ENCODE data around the gene CARS2.

The CARS2 gene

GRCh38 chr13:110641055-110642015, 64.6 kb downstream of the CARS2 start:
- Histone ChIP-seq H4K8ac (ENCODE audit: low read depth, low read length) (no peak overlapping the region), H2BK12ac (ENCODE audit: low read length) (no peak overlapping the region), H2BK120ac (ENCODE audit: insufficient read depth, low read length, poor library complexity) (no peak overlapping the region), H3K27ac (ENCODE audit: low read depth, low read length) (no peak overlapping the region), H3K4me1 (ENCODE audit: control insufficient read depth in 1 of 2, insufficient read depth in 2 of 2, low read length in 2 of 2) (peaks cover 0 to 5% of the 10 kb centered on the region in 2 experiments), H3K9ac (ENCODE audit: low read length) (no peak overlapping the region), H2BK5ac (ENCODE audit: low read depth, low read length, poor library complexity) (no peak overlapping the region), H3K4ac (ENCODE audit: low read depth, low read length) (no peak overlapping the region), H2AK5ac (ENCODE audit: low read length) (no peak overlapping the region), H3K27me3 (ENCODE audit: insufficient read depth, low read length) (no peaks in the 10 kb centered on the region), H3K4me2 (ENCODE audit: low read length) (no peak overlapping the region), H3K18ac (ENCODE audit: low read length) (no peak overlapping the region), H2AFZ (ENCODE audit: insufficient read depth, low read length, poor library complexity) (no peak overlapping the region), H3K36me3 (ENCODE audit: control insufficient read depth in 1 of 2, insufficient read depth in 2 of 2, low read length in 2 of 2) (peaks cover 75% of the 10 kb centered on the region in 2 experiments), H4K12ac (ENCODE audit: low read depth, low read length) (no peak overlapping the region), H3K79me1 (ENCODE audit: low read length) (no peaks in the 10 kb centered on the region), H3K4me3 (ENCODE audit: low read depth, low read length) (peak overlapping the region; percentile 18), H4K91ac (ENCODE audit: low read depth, low read length) (no peak overlapping the region), H3K9me3 (ENCODE audit: insufficient read depth, low read depth, low read length) (no peaks in the 10 kb centered on the region), H3K14ac (ENCODE audit: low read length) (no peak overlapping the region), H3K23ac (ENCODE audit: low read length) (no peak overlapping the region), H3K79me2 (ENCODE audit: control insufficient read depth, insufficient read depth, low read length, poor library complexity) (no peaks in the 10 kb centered on the region)
- DNase-seq: no peak
- WGBS (ENCODE audit: extremely low coverage, insufficient coverage, insufficient read length): no CpG with 5 or more reads among the region's 29 CpGs

GRCh38 chr13:110640591-110641029, 65.3 kb downstream of the CARS2 start:
- peak overlapping the region; percentile 38 for H3K18ac ChIP-seq (ENCODE audit: low read length)
- H4K91ac ChIP-seq (ENCODE audit: low read depth, low read length): no peak overlapping the region
- H3K79me1 ChIP-seq (ENCODE audit: low read length): no peaks in the 10 kb centered on the region
- no peak overlapping the region for H2BK120ac ChIP-seq (ENCODE audit: insufficient read depth, low read length, poor library complexity)
- DNase-seq: no peak
- no peak overlapping the region for H3K27ac ChIP-seq (ENCODE audit: low read depth, low read length)
- no peaks in the 10 kb centered on the region for H3K27me3 ChIP-seq (ENCODE audit: insufficient read depth, low read length)
- H3K36me3 ChIP-seq (ENCODE audit: control insufficient read depth in 1 of 2, insufficient read depth in 2 of 2, low read length in 2 of 2): peaks cover 79% of the 10 kb centered on the region in 2 experiments
- H2BK12ac ChIP-seq (ENCODE audit: low read length): no peak overlapping the region
- no peak overlapping the region for H2AK5ac ChIP-seq (ENCODE audit: low read length)
- no peak overlapping the region for H3K4me3 ChIP-seq (ENCODE audit: low read depth, low read length)
- no peak overlapping the region for H4K12ac ChIP-seq (ENCODE audit: low read depth, low read length)
- no peak overlapping the region for H3K14ac ChIP-seq (ENCODE audit: low read length)
- H3K9ac ChIP-seq (ENCODE audit: low read length): no peak overlapping the region
- no peak overlapping the region for H4K8ac ChIP-seq (ENCODE audit: low read depth, low read length)
- H3K4ac ChIP-seq (ENCODE audit: low read depth, low read length): no peak overlapping the region
- H2AFZ ChIP-seq (ENCODE audit: insufficient read depth, low read length, poor library complexity): no peak overlapping the region
- H3K79me2 ChIP-seq (ENCODE audit: control insufficient read depth, insufficient read depth, low read length, poor library complexity): no peaks in the 10 kb centered on the region
- no peak overlapping the region for H3K4me2 ChIP-seq (ENCODE audit: low read length)
- WGBS (ENCODE audit: extremely low coverage, insufficient coverage, insufficient read length): no CpG with 5 or more reads among the region's 13 CpGs
- peaks cover 0 to 5% of the 10 kb centered on the region in 2 experiments for H3K4me1 ChIP-seq (ENCODE audit: control insufficient read depth in 1 of 2, insufficient read depth in 2 of 2, low read length in 2 of 2)
- no peak overlapping the region for H3K23ac ChIP-seq (ENCODE audit: low read length)
- no peaks in the 10 kb centered on the region for H3K9me3 ChIP-seq (ENCODE audit: insufficient read depth, low read depth, low read length)
- no peak overlapping the region for H2BK5ac ChIP-seq (ENCODE audit: low read depth, low read length, poor library complexity)

GRCh38 chr13:110639935-110640334, 66.0 kb downstream of the CARS2 start:
- H2AK5ac ChIP-seq (ENCODE audit: low read length): no peak overlapping the region
- H2BK120ac ChIP-seq (ENCODE audit: insufficient read depth, low read length, poor library complexity): no peak overlapping the region
- no peak overlapping the region for H4K12ac ChIP-seq (ENCODE audit: low read depth, low read length)
- no peaks in the 10 kb centered on the region for H3K9me3 ChIP-seq (ENCODE audit: insufficient read depth, low read depth, low read length)
- no peak overlapping the region for H3K4ac ChIP-seq (ENCODE audit: low read depth, low read length)
- H3K14ac ChIP-seq (ENCODE audit: low read length): no peak overlapping the region
- H3K27ac ChIP-seq (ENCODE audit: low read depth, low read length): no peak overlapping the region
- H3K36me3 ChIP-seq (ENCODE audit: control insufficient read depth in 1 of 2, insufficient read depth in 2 of 2, low read length in 2 of 2): peaks cover 82% of the 10 kb centered on the region in 2 experiments
- DNase-seq: no peak
- no CpG with 5 or more reads among the region's 5 CpGs for WGBS (ENCODE audit: extremely low coverage, insufficient coverage, insufficient read length)
- H3K4me1 ChIP-seq (ENCODE audit: control insufficient read depth in 1 of 2, insufficient read depth in 2 of 2, low read length in 2 of 2): peaks cover 0 to 3% of the 10 kb centered on the region in 2 experiments
- no peak overlapping the region for H4K91ac ChIP-seq (ENCODE audit: low read depth, low read length)
- no peak overlapping the region for H2BK12ac ChIP-seq (ENCODE audit: low read length)
- no peak overlapping the region for H3K9ac ChIP-seq (ENCODE audit: low read length)
- H3K23ac ChIP-seq (ENCODE audit: low read length): no peak overlapping the region
- no peak overlapping the region for H3K18ac ChIP-seq (ENCODE audit: low read length)
- no peak overlapping the region for H2AFZ ChIP-seq (ENCODE audit: insufficient read depth, low read length, poor library complexity)
- H4K8ac ChIP-seq (ENCODE audit: low read depth, low read length): no peak overlapping the region
- H2BK5ac ChIP-seq (ENCODE audit: low read depth, low read length, poor library complexity): no peak overlapping the region
- H3K4me3 ChIP-seq (ENCODE audit: low read depth, low read length): no peak overlapping the region
- H3K4me2 ChIP-seq (ENCODE audit: low read length): no peak overlapping the region
- H3K79me2 ChIP-seq (ENCODE audit: control insufficient read depth, insufficient read depth, low read length, poor library complexity): no peaks in the 10 kb centered on the region
- no peaks in the 10 kb centered on the region for H3K27me3 ChIP-seq (ENCODE audit: insufficient read depth, low read length)
- no peaks in the 10 kb centered on the region for H3K79me1 ChIP-seq (ENCODE audit: low read length)

DNA sequence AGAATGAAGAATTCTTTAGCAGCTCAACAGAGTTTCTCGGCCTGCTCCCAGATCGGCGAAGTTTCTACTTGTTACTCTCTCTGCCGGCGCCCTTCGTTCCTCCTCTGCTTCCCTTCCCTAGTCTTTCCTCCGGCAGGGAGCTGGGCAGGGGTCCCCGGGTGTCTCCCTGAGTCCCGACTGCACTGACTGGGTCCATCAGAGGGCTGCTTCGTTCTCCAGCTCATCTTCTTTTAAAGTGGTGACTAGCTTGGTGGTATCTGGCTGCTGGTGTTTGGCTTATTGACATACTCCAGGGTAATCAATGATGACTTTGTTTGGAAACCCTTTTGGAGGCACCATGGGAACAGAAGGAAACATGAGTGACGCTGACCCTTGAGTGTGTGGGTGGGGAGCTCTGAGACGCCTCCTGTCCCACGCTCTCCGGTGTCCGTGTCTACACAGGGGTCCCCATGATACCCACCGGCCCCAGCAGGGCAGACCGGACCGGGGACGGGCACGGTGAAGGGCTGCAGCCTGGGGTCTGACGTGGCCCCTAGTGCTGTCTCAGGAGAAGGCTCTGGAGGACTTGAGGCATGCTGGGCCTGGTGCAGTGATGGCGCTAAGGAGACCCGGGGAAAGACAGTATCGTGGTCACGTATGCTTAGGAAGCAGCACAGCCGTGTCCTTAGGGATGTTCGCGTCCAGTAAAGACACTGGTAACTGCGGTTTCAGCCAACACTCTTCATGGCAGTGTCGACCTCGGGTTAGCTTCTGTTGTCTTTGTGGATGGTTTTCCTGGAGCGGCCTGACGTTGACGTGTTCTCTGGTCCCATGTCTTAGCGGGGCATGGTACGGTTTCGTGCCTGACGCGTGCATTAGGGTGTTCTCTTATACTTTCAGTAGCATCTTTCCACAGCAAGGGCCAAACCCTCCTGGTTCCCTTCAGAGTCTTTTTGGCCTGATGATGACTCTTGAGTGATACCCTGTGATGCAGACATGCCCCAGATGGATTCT, 66.8 kb downstream of the CARS2 start:
- Histone ChIP-seq H4K8ac (ENCODE audit: low read depth, low read length) (no peak overlapping the region), H3K4me1 (ENCODE audit: control insufficient read depth in 1 of 2, insufficient read depth in 2 of 2, low read length in 2 of 2) (peaks cover 0 to 3% of the 10 kb centered on the region in 2 experiments), H3K18ac (ENCODE audit: low read length) (no peak overlapping the region), H3K27me3 (ENCODE audit: insufficient read depth, low read length) (no peaks in the 10 kb centered on the region), H3K9ac (ENCODE audit: low read length) (no peak overlapping the region), H3K79me1 (ENCODE audit: low read length) (no peaks in the 10 kb centered on the region), H3K79me2 (ENCODE audit: control insufficient read depth, insufficient read depth, low read length, poor library complexity) (no peaks in the 10 kb centered on the region), H3K4ac (ENCODE audit: low read depth, low read length) (no peak overlapping the region), H3K14ac (ENCODE audit: low read length) (no peak overlapping the region), H2BK5ac (ENCODE audit: low read depth, low read length, poor library complexity) (no peak overlapping the region), H2BK12ac (ENCODE audit: low read length) (no peak overlapping the region), H2AFZ (ENCODE audit: insufficient read depth, low read length, poor library complexity) (no peak overlapping the region), H3K9me3 (ENCODE audit: insufficient read depth, low read depth, low read length) (peaks cover 3% of the 10 kb centered on the region), H2BK120ac (ENCODE audit: insufficient read depth, low read length, poor library complexity) (no peak overlapping the region), H3K36me3 (ENCODE audit: control insufficient read depth in 1 of 2, insufficient read depth in 2 of 2, low read length in 2 of 2) (peaks cover 86 to 88% of the 10 kb centered on the region in 2 experiments), H3K4me2 (ENCODE audit: low read length) (no peak overlapping the region), H3K4me3 (ENCODE audit: low read depth, low read length) (no peak overlapping the region), H2AK5ac (ENCODE audit: low read length) (no peak overlapping the region), H3K27ac (ENCODE audit: low read depth, low read length) (no peak overlapping the region), H3K23ac (ENCODE audit: low read length) (no peak overlapping the region), H4K12ac (ENCODE audit: low read depth, low read length) (peak overlapping the region; percentile 12), H4K91ac (ENCODE audit: low read depth, low read length) (no peak overlapping the region)
- no CpG with 5 or more reads among the region's 39 CpGs for WGBS (ENCODE audit: extremely low coverage, insufficient coverage, insufficient read length)
- DNase-seq: no peak

All from trophoblast cell (in vitro differentiated cells and primary cell).